ENCODE results near the gene POM121C.
"Not testable (repeated sequence)": the region's sequence is repeated elsewhere in the genome, so short reads cannot be mapped to it uniquely, and the experiment has no call there.

DNA sequence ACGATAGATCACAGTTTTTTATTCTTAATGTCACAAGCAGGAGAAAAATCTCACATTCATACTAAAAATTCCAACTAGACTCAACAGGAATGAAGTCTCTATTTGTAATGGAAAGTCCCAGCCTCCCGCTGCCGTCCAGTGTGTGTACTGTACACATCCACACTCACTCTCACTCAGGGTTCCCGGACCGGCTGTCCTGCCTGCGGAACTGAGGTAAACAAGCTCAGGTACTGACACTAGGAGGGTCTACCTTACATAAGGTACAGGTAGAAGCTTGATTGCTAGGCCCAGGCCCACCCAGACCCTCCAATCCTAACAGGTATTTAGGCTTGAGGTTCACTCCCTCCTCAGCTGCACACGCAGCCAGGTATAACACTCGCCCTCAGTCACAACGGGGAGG, 69.3 kb downstream of the POM121C start:
- TF ChIP-seq, protein P1, sequence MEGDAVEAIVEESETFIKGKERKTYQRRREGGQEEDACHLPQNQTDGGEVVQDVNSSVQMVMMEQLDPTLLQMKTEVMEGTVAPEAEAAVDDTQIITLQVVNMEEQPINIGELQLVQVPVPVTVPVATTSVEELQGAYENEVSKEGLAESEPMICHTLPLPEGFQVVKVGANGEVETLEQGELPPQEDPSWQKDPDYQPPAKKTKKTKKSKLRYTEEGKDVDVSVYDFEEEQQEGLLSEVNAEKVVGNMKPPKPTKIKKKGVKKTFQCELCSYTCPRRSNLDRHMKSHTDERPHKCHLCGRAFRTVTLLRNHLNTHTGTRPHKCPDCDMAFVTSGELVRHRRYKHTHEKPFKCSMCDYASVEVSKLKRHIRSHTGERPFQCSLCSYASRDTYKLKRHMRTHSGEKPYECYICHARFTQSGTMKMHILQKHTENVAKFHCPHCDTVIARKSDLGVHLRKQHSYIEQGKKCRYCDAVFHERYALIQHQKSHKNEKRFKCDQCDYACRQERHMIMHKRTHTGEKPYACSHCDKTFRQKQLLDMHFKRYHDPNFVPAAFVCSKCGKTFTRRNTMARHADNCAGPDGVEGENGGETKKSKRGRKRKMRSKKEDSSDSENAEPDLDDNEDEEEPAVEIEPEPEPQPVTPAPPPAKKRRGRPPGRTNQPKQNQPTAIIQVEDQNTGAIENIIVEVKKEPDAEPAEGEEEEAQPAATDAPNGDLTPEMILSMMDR (IDR thresholded peaks at IDR 0.05) = not testable (repeated sequence)
- TF ChIP-seq POLR2A, POLR2AphosphoS5 (IDR thresholded peaks at IDR 0.05): not testable (repeated sequence)

All from upper lobe of left lung (tissue), 4 donors.